ENCODE data around the gene RPS21. TPM values are rescaled to one million over a fixed set of nuclear protein-coding genes. Genes with fewer than 3 reads are reported as not detected.

Gene RPS21
- total RNA-seq, 1 donor from 2014 or later, result 1,737 TPM

GRCh38 chr20:62347445-62347844 is 39.5 kb upstream of the RPS21 start:
- DNase-seq (ENCODE audit: low read depth), result no peak
- no peaks in the 10 kb centered on the region for H3K27me3 ChIP-seq (ENCODE audit: control insufficient read depth, insufficient read depth, low read length)
- no peak overlapping the region for H3K4me3 ChIP-seq (ENCODE audit: low read depth, low read length)
- TF ChIP-seq, protein P1, sequence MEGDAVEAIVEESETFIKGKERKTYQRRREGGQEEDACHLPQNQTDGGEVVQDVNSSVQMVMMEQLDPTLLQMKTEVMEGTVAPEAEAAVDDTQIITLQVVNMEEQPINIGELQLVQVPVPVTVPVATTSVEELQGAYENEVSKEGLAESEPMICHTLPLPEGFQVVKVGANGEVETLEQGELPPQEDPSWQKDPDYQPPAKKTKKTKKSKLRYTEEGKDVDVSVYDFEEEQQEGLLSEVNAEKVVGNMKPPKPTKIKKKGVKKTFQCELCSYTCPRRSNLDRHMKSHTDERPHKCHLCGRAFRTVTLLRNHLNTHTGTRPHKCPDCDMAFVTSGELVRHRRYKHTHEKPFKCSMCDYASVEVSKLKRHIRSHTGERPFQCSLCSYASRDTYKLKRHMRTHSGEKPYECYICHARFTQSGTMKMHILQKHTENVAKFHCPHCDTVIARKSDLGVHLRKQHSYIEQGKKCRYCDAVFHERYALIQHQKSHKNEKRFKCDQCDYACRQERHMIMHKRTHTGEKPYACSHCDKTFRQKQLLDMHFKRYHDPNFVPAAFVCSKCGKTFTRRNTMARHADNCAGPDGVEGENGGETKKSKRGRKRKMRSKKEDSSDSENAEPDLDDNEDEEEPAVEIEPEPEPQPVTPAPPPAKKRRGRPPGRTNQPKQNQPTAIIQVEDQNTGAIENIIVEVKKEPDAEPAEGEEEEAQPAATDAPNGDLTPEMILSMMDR (IDR thresholded peaks at IDR 0.05; ENCODE audit: insufficient read depth, low read length, severe bottlenecking), result no peak
- H3K36me3 ChIP-seq (ENCODE audit: control insufficient read depth, insufficient read depth, low read length), result peaks cover 41% of the 10 kb centered on the region
- FAIRE-seq, result no peak

DNA sequence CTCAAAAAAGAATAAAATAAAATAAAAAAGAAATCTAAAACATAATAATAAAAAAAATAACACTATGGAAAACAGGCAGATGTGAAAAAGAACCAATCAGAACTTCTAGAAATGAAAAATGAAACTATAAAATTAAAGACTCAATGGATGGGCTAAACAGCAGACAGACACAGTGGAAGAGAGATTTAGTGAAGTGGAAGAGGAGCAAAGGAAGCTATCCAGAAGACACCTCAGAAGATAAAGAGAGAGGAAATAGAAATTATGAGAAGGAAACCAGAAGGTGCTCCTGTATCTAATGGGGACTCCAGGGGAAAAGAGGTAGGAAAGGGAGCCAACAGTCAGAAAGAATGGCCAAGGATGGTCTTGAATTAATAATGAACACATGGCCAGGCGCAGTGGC is 38.3 kb upstream of the RPS21 start:
- FAIRE-seq, result no peak
- TF ChIP-seq, protein P1 (IDR thresholded peaks at IDR 0.05; ENCODE audit: insufficient read depth, low read length, severe bottlenecking), result no peak
- DNase-seq (ENCODE audit: low read depth), result no peak
- peaks cover 44% of the 10 kb centered on the region for H3K36me3 ChIP-seq (ENCODE audit: control insufficient read depth, insufficient read depth, low read length)
- H3K4me3 ChIP-seq (ENCODE audit: low read depth, low read length), result no peak overlapping the region
- no peaks in the 10 kb centered on the region for H3K27me3 ChIP-seq (ENCODE audit: control insufficient read depth, insufficient read depth, low read length)

DNA sequence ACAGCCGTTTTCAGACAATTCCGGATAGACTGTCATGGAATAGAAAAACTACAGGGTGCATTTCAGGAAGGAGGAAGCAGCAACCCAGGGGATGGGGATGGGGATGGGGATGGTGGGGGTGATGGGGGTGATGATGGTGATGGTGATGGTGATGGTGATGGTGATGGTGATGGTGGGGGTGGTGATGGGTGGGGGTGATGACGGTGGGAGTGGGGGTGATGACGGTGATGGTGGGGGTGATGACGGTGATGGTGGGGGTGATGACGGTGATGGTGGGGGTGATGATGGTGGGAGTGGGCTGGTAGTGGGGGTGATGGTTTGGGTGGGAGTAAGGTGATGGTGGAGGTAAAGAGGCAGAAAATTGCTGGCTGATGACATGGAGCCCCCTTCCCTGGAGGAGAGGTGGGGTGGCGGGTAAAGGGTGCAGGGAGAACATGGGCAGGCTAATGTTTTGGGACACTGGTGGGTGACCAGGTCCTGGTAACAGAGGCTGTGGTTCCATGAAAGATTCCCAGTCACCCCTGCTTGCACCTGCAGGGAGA is 37.3 kb upstream of the RPS21 start:
- no peak for DNase-seq (ENCODE audit: low read depth)
- Histone ChIP-seq H3K4me3 (ENCODE audit: low read depth, low read length) (no peak overlapping the region), H3K27me3 (ENCODE audit: control insufficient read depth, insufficient read depth, low read length) (no peaks in the 10 kb centered on the region), H3K36me3 (ENCODE audit: control insufficient read depth, insufficient read depth, low read length) (peaks cover 41% of the 10 kb centered on the region)
- FAIRE-seq, result no peak
- TF ChIP-seq, protein P1 (IDR thresholded peaks at IDR 0.05; ENCODE audit: insufficient read depth, low read length, severe bottlenecking), result no peak

- no peaks in the 10 kb centered on the region for H3K27me3 ChIP-seq (ENCODE audit: control insufficient read depth, insufficient read depth, low read length)
- TF ChIP-seq, protein P1 (IDR thresholded peaks at IDR 0.05; ENCODE audit: insufficient read depth, low read length, severe bottlenecking), result no peak
- DNase-seq (ENCODE audit: low read depth) (peak; percentile 94), FAIRE-seq (peak; percentile 96)
- H3K4me3 ChIP-seq (ENCODE audit: low read depth, low read length), result no peak overlapping the region
- peaks cover 45% of the 10 kb centered on the region for H3K36me3 ChIP-seq (ENCODE audit: control insufficient read depth, insufficient read depth, low read length)
These were observed 36.7 kb upstream of the RPS21 start for GRCh38 chr20:62350098-62350628.

- TF ChIP-seq, protein P1 (IDR thresholded peaks at IDR 0.05; ENCODE audit: insufficient read depth, low read length, severe bottlenecking), result no peak
- DNase-seq (ENCODE audit: low read depth) (no peak), FAIRE-seq (peak; percentile 55)
- H3K36me3 ChIP-seq (ENCODE audit: control insufficient read depth, insufficient read depth, low read length), result peaks cover 40% of the 10 kb centered on the region
- H3K27me3 ChIP-seq (ENCODE audit: control insufficient read depth, insufficient read depth, low read length), result no peaks in the 10 kb centered on the region
- no peak overlapping the region for H3K4me3 ChIP-seq (ENCODE audit: low read depth, low read length)
These were observed 36.1 kb upstream of the RPS21 start for GRCh38 chr20:62350629-62351422.

Measured in bronchial epithelial cell (primary cell).